ENCODE data around the gene HPD.
A peak's percentile ranks its signal among the peaks of the same experiment; 100 is the strongest.
"Not testable (repeated sequence)": the region's sequence is repeated elsewhere in the genome, so short reads cannot be mapped to it uniquely, and the experiment has no call there.

HPD gene

DNA sequence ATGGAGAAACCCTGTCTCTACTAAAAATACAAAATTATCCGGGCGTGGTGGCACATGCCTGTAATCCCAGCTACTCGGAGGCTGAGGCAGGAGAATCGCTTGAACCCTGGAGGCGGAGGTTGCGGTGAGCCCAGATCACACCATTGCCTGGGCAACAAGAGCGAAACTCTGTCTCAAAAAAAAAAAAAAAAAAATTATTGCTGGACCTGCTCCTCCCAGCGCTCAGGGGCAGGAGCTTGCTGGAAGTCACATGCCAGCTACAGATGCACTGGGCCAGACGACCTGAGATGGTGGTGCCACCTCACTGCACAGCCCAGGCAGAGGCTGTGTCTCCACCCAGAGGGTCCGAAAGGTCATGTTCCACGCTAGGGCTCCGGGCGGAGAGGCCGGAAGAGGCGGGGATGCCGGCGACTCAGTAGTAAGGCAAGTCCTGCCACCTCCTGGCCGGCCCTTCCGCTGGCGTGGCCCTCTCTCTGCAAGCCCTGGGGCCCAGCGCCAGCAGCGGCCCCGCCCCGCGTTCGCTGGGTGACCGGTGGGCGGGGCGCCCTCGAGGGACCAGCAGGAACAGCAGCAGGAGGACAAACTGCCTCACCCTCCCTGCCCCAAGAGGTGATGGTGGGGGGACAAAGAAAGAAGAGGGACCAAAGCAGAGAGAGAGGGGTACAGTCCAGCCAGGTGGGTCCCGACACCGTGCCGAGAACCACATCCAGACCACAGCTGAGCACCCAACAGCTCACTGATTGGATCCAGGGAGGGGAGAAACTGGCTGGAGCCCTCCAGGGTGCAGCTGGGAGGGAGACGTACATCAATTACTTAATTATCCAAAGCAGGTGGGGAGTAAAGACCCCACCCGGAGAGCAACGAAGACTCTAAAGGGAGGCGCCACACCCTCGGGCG, 61.6 kb downstream of the HPD start:
- peak; percentile 99 for DNase-seq

DNA sequence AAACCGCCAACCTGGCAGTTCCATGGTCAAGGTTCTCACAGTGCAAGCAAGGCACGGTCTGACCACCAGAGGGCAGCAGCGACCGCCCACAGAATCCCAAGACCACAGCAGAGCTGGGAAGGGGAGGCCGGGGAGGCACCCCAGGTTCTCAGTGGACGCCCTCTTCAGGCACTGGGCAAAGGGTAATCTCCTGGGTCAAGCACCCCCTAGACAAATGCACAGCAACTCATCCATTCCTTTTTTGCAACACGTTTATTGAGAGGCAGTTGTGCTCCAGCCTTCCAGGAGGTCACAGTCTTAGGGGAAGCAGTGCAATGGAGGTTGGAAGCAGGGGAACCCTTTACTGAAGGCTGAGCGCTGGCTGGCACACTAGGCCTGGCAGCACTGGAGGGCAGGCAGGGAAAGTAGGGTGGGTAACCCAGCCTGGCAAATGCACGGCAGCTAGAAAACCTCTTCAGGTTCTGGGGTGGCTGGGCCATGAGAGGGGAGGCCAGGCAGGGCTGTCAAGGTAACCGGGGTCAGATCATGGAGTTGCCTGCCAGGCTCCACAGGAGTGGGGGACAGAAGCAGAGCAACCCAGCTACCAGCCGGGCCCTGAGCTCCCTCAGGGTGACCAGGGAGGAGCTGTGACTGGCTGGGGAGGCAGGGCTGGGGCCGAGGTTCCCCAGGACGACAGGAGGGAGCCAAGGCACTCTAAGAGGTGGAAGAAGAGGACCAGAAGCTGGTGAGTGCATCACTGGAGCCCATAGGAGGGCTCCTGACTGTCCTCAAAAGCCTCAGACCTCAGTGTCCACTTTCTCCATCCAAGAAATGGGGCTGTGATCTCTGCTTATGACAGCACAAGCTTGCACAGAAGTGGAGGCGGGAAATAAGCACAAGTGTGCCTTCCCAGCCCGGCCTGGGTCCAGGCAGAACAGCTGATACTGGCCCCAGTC, 63.4 kb downstream of the HPD start:
- peak; percentile 94 for DNase-seq

DNA sequence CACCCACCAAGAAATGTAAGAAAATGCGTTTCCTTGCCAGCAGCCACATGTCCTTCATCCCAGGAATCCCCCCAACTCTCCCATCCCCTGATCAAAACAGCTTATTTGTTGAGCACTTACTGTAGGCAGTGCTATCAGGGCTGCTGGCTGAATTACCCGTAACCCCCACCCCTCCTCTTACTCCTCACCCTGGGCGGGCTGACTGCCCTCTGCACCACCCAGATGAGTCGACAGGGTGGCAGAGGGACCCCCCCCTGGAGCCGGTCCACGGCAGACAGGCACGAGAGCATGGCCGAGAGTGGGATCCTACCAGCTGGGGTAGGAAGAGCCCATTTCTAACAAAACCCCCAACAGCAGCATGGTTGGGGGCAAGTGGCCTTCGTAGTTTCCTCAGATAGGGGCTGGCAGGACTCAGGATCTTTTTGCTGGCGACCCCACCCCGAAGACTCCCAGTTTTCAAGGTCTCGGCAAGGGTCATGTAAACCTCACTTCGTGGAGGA, 64.1 kb downstream of the HPD start:
- no peak for DNase-seq

DNA sequence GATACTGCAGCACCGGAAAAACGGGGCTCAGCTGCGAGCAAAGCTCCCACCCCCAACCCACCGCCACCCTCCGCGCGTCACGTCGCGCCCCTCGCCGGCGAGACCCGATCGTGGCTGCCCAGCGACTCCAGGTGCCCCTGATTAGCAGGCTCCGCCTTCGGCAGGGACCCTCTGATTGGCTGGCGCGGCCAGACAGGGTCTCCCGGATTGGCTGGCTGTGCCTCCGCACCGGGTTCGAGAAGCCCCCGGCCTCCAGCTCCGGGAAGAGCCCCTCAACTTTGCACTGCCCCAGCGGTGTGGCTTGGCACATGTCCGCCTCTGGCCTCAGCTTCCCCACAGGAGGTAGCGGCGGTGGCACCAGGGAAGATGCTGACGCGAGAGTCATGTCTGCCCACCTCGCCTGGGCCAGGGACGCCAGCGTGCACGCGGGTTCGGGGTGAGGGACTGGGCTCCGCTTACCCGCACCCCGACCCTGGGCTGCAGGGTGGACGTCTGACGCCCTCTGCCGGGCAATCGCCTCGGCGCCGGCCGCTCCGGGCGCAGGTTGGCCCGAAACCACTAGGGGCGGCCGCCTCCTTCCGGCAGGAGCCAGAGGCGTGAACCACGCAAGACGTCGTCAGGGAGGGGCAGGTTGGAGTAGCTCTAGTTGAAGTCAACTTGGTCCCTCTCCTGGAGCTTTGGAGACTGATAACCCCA, 64.7 kb downstream of the HPD start:
- DNase-seq: peak; percentile 98

DNA sequence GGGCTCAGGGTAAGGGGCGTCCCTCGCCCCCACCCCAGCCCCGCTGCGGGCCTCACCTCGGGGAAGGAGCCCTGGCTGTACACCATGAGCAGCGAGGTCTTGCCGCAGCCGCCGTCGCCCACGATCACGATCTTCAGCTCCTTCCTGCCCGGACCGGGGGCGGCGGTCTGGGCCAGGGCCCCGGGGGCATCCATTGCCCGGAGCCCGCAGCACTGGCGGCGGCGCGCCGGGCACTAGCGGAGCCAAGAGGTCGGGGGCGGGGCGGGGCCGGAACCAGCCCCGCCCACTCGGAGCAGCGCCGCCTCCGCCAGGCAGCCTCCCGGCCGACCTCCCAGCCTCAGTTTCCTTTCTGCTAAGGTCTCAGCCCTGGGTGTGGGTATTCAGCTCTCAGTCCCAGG, 65.2 kb downstream of the HPD start, which contains the start of gene RHOF:
RHOF (minus strand) TSS at position 249 of the 398 bp plus-strand sequence; CDS start at position 194, 55 bp downstream.
- DNase-seq: no peak

DNA sequence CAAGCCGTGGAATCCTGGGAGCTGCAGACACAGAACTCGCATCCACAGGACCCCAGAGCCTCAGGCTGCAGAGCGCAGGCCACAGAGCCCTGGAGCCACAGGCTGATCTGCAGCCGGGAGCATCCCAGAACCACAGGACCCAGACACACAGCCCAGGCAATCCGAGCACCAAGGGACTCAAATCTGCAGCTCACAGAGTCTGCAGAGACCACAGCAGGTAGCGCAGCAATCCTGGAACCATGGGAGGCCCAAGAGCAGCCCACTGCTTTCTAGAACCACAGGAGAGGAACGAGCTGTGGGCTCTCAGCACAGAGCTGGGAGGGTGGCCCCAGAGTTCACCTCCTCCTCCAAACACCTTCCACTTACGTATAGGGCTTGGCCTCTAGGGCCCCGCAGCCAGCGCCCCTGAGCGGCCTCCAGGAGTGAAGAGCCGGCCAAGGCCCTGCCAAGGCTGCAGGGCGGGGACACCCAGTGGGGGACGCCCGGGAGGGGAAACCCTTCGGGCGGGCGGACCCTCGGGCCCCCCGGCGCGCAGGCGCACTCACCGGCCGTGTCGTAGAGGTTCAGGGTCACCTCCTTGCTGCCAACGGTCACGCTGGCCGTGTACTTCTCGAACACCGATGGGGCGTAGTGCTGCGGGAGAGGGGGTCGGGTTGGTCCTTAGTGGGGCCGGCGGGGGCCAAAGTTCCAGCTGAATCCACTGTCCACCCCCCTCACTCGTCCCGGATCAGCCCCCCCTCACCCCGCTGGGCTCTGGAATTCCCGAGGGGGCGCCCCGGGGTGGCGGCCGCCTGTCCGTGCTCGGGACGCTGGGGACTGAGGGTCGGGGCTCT, 65.8 kb downstream of the HPD start:
- DNase-seq: peak; percentile 84

DNA sequence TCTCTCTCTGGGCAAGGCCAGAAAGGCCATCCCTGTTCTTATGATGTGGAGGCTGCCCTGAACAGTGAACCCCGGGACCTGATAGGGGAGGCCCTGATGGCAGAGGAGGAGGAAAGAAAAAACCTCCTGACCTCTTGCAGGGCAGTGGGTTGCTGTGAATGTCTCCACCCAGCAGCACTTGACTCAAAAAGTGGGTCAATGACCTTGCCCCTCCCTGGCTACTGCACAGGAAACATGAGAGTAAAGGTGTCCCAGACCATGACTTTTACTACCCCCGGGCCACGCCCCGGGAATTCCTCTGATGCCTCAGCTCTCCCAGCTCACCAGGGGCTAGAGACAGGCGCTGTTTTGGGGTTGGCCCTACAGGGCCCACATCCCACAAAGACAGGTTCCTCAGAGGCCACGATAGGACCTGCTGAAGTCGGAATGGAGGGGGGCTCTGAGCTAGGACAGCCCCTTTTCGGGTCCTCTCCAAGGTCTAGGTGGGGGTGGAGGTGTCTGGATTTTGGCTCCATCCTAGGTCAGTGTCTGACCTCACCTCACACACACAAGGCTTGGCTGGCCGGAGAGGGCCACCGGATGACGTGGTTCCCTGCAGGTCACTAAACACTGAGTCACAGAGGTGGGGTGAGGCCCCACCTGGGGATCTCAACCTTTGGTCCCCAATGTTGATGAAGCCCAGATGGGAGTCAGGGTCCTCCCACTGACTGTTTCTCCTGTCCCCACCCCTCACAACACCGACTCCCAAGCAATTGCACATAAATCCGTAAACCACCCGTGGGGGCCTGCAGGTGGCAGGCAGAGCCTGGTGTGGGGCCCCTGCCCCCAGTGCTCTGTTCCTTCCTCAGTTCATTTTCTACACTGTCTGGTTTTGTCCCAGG, 66.7 kb downstream of the HPD start:
- peak; percentile 75 for DNase-seq

DNA sequence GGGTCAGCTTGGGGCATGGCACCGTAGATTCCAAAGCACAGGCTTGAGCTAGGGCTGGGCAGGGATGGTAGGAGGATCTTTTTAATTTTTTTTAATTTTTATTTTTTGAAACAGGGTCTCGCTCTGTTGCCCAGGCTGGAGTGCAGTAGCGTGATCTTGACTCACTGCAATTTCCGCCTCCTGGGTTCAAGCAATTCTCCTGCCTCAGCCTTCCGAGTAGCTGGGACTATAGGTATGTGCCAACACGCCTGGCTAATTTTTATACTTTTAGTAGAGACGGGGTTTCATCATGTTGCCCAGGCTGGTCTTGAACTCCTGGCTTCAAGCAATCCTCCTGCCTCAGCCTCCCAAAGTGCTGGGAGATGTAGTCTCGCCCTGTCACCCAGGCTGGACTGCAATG, 67.9 kb downstream of the HPD start:
- not testable (repeated sequence) for DNase-seq

DNA sequence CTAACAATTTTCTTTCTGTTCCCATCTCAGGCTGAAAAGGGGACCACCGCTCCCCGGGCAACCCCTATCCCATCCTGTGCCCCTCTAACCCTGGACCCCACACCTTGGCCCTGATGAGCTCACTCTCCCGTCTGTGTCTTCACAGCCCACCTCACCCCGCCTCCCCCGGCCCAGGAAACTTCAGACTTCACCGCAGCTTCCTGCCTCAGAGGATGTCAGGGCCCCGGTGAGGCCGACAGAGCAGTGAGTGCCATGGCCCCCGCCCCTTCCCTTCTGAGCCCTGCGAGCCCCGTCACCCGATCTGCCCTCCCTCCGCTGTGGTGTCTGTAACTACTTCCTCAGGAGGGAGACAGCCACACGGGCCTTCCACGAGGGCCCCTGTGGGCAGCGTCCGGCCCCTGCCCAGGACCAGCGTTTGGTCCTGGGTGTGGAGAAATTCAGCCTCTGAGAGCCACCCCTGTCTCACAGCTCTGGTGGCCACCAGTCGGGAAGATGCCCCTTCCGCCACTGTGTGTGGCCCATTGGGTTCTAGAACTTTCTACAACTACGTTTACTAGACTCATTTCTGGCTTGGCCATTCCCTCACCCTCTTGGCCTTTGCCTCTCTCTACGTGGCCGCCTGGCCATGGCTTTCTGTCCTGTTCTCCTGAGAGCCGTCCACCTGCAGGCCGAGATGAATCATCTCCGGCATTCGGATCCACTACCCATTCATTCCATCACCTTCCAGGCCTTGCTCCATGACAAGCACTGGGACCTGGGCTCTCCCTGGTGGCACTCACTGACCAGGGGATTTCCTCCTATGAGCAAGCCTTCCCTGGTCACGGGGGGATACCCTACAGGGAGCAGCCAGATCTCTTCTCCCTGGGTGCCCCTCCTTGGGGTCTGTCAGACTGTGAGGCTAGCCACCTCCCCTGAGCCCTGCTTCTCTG, 68.6 kb downstream of the HPD start:
- DNase-seq: peak; percentile 81
